GM19395 (cell line): ENCODE results near the gene FUT9.
A peak's percentile ranks its signal among the peaks of the same experiment; 100 is the strongest.

Experiments
- ATAC-seq: cut with Tn5 transposase; IDR thresholded peaks from one replicate; pipeline ENCODE4 v1.9.1; 2021; ENCODE audit warnings: mild to moderate bottlenecking, moderate library complexity; ENCODE audit not compliant: unreplicated experiment

The FUT9 gene

DNA sequence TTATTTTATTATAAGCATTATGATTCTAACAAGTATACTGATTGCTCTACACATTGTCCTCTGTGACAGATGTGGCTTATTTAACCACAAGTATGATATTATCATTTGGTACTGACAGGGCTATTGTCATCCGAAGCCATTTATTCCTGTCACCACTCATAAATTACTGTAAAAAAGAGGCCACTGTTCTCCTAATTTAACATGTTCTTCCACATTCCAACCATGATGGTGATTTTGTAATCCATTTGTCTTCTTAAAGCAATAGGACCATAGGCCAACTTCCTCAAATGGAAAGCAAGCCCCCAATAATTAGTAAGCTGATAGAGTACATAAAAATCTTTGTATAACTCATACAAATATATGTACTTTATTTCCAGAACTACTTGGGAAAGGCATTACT lies 50.6 kb downstream of the FUT9 start:
- ATAC-seq = no peak

DNA sequence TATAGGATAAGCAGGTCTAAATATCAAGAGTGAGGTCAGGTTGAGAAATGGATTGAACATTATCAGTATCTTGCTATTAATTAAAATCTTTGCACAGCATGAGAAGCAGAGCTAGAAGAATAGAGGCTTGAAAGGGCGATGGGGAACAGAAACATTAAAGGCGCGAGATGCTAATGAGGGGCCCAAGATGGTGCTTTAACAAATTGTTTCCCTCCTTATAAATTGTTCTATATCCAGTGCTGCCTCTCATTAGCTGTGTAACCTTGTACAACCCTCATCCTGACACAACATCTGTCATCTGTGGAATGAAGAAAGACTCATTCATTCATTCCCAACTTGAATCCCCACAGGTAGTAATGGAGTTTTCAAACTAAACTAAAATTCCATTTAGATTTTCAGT lies 57.8 kb downstream of the FUT9 start:
- ATAC-seq = no peak

DNA sequence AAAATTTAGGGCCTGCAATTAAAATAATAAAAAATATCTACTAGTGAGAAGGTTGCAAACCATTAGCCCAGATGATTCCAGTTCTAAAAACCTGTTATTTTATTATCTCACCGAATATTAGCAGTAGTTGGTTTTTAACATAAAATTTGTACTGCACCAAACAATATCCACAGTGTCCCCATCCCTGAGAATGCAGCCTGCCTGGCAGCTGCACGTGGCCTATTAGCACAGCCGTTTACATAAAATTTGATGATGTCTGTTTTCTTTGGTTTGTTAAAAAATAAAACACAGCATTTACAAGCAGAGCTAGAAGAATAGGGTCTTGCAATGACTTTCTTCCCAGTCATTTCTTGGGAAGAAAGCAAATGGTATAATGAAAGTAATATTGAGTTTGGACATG lies 58.2 kb downstream of the FUT9 start:
- ATAC-seq = no peak

DNA sequence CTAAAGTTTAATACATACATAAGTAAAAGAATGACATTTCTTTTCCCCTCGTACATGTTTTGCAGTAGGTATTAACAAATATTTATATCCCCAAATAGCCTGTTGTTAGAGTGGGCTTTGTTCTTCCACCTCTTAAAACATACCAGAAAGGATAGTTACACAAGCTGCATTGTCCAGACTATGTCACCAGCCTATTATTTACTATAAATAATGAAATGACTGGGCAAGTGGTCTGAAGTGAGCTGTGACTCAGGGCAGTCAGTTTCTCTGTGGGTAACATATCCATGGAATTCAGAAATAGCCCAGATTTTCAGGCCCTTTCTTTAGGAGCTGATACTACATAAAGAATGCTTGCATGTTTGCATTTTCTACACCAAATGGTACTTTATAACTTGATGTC lies 60.1 kb downstream of the FUT9 start:
- ATAC-seq = no peak

DNA sequence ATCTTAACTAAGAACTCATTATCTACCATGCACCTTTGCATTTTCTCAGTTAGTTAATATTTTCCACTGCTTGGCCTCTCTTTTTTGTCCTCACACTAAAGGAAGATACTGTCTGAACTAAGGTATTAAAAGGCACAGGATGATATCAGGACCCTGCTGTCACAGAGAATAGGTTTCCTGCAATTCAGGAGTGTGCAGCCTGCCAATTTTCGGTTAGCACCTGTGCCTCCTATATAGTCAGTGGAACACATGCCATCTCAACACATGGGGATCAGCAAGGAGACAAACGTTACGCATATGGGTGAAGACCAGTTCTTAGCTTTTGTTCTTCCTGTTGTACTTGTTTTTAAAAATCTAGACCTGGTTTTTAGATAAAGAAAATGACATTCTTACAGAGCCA lies 71.0 kb downstream of the FUT9 start:
- no peak for ATAC-seq

DNA sequence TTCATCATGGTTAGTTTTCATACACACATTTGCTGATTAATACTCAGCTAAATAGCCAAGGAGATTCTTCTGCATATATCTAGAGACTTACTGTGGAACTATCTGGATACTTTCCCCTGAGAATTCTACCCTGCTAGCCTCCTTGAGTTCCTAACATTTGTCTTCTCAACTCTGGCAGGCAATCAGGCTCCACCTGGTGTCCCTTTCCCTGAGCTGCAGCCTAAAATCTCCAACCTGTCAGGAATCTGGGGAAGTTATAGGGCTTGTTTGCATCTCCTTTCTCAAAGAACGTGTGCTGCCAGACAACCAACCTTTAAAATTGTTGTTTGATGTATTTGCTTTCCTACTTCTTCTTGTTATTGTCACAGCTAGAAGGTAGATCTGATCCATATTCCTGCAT lies 73.4 kb downstream of the FUT9 start:
- ATAC-seq = no peak

DNA sequence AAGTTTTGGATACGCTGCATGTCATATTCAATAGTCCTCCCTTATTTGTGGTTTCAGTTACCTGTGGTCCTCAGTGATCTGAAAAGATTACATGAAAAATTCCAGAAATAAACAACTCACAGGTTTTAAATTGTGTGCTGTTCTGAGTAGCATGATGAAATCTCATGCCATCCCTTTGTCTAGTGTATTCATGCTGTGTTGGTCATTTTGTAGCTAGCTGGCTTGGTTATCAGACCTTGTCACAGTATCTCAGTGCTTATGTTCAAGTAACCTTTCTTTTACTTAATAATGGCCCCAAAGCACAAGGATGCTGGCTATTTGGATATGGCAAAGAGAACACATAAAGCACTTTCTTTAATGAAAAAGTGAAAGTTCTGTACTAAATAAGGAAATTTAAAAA lies 78.3 kb downstream of the FUT9 start:
- ATAC-seq = no peak

DNA sequence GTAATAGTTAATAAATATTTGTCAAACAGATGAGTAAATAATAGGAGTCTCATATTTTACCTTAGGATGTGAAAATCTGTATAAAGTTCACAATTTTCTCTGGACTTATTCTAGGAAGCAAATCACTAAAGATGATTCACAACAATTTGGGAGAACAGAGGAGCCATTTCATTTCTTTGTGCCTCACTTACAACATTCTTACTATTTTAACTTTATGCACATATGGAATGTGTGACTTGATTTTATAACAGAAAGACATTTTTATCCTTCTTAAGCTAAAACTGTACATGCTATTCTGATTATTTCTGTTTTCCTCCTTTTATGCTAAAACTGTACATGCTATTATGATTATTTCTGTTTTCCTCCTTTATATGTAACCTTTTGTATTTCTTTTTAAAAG lies 83.3 kb downstream of the FUT9 start:
- no peak for ATAC-seq

DNA sequence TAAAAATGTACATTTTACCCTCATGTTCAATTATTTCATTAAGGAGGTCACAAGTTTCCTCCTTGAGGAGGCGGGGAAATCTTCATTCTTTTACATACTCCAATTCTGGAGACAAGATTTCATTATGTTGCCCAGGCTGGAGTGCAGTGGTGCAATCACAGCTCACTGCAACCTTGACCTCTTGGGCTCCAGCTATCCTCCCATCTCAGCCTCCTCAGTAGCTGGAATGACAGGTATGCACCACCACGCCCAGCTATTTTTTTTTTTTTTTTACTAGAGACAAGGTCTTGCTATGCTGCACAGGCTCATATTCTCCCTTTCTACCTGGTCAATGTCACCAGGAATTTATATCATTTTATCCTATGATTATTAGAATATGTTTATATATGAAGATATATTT lies 85.8 kb downstream of the FUT9 start:
- ATAC-seq = no peak

DNA sequence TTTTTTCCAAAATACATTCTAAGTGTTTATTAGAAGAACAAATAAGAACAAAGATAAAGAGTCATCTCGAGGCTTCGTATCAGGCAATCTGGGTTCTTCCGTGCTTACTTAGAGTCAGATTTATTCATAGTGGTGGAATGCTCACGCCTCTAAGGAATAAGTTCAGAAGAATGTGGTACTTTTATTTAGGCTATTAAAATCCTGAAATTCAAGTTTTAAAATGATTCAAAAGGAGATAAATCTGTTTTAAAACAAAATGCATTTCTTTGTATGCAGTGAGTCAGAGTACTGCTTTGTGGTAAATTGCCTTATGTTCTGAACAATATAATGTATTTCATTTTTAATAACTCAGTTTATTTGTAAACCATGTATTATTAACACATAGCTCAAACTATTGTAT lies 89.1 kb downstream of the FUT9 start:
- ATAC-seq = no peak

DNA sequence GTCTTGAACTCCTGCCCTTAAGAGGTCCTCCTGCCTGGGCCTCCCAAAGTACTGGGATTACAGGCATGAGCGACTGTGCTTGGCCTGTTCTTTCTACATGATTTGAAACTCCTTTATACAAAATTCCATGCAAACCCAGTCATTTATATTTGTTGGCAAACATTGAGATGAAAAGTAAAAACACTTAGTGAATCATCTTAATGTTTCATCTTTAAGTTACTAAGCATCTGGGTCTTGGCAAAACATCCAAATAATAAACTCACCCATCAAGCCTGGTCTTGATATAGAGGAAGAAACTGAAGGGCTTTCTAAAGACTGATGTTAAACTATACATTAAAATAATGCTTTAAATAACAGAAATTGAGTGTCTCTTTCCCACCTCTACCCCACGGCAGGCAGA lies 95.1 kb downstream of the FUT9 start:
- no peak for ATAC-seq

DNA sequence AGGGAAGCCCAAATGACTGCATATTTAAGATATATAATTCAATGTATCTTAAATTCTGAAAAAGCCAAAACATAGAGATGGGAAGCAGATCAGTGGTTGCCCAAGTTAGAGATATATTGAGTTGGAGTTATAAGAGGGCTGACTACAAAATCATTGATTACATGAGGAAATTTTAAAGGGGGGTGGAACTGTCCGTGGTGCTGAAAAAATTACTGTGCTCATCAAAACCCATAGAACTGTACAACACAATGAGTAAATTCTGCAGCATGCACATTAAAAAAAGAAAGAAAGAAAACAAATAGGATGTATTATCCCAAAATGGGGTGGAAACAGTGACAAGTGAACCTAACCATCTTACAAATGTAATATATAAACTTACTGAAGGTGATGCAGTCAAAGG lies 100.9 kb downstream of the FUT9 start:
- ATAC-seq = no peak

DNA sequence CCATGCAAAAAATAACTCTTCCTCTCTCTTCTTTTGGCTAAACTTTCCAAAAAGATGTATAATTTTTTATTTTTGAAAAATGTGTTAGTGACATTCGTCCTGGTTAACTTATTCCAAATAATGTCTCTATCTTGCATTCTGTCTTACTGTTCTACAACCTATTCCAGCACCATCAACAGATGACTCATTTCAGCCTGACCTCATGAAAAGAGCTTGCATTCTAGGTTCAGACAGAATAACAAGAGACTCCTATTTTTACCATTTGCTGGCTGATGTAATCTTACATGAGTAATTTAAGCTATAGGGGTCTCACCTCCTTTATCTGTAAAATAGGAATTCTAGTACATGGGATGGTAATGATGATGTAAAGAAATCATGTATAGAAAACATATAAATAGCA lies 109.0 kb downstream of the FUT9 start:
- no peak for ATAC-seq

DNA sequence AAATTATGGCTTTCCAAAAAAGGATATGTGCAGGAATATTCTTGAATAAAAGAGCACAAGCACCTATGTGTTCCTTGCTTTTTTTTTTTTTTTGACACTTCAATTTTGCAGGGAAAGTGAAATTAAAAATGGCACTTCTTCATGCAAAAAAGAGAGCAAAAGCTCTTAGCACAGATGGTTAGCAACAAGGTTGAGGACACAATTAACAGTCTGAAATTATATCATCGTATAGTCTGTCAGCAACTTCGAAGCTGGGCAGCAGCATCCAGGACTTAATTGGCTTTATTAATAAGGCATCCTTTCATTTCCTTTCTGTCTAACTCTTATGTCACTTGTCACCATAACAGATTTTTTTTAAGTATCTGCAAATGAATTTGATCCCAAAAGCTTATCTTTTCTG lies 122.6 kb downstream of the FUT9 start:
- no peak for ATAC-seq

DNA sequence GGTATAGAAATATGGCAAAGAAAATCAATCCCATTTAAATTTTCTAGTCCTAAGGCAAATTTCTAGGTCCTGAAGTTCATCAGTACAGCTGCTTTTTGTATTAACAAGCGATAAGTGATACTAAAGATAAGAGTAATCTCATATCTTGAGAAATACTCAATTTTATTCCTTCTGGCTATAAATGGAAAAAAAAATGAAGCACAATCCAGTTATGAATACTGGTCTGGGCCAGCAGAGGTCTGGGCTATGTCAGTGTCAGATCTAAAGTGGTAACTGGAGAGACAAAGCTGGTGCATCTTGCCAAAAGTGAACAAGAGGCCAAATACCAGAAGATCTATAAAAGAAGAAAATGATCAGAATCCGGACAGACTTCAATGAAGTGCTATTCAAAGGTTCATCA lies 126.4 kb downstream of the FUT9 start:
- ATAC-seq = no peak

DNA sequence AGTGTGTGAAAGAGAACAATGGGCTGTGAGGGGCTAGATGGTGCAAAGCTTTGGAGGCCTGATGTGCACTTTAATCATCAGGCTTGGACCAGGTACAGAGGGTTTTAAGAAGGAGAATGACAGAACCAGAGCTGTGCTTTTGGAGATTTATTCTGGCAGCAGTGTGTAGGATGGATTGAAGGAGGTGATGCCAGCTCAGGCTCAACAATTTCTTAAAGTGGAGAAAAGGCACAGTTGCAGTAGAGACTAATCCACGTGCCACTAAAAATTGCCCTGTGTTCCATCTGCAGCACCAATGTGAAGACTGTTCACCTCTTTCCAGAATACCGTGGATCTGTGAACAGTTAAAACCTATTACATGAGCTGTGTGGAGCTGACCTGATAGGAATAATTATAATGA lies 134.7 kb downstream of the FUT9 start:
- no peak for ATAC-seq

DNA sequence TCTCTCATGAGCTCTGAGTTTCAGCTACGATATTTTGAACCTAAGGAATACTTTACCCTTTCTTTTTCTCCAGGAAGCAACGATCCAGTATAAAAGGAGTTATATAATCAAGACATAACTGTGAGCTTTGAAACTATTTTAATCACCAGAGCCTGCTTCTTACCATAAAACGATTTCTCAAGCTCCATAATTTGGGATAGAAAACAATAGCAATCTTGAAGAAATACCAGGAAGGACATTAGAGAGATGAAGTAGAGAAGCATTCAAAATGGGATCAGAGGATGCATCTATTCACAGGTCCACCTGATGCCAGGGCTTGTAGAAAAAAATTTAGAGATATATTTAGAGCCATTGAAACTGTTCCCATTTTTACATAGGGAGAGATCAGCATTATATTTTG lies 135.9 kb downstream of the FUT9 start:
- ATAC-seq = no peak

DNA sequence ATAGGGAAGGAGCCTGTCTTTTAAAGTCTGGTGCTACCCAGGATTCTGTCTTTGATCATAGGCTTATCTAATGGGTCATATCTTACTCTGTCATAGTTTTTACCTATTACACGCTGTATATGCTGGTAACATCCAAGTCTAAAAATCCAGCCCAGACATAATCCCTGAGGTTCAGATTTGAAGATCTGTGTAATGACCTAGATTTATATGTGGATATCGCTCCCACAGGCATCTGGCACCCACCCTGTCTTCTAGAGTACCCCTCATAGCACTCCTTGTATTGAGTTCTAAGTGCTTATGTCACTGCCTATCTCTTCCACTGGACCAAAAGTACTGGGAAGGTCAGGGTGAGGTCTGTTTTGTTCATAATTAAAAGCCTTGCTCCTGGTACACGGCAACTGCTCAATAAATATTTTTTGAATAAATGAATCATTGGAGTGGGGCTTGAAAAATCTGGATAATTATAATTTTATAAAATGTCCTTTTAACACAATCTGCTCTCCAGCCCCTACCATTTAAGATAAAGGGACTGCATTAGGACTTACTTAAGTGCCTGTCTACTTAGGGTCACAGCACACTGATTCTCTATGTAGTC lies 136.4 kb downstream of the FUT9 start:
- ATAC-seq = no peak

DNA sequence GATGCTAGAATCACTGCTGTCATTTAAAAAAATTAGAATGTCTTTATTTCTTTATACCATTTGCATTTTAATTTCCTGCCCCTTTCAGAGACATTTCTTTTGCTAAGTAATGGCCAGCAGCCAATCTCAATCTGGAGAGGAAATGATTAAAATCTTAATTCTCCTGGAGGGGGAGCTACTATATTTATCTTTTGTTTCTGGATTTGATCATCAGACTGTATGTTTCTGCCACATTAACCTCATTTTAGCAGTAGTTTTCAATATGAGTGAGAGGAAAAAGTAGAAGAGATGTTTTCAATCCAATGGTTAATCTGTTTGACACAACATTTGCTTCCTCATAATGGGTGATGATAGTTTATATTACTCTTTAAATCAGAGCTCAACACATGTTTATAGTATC lies 138.0 kb downstream of the FUT9 start:
- no peak for ATAC-seq

DNA sequence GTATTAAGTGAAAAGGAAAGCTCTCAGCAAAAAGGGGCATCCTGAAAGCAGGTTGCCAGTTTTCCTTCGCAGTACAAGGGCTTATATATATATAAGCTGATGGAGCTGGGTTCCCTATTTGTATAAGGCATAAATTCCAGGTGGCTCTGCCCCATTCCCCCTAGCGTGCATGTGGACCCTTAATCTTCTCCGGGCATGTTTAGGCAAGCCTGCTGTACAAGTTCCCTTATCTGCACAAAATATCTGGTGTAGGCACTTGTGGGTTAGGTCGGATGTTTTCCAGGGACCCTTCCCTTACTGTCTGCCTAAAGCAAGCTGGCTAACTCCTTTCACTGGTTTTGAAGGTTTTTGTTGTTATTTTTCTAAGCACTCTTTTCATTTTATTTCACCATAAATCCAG lies 140.7 kb downstream of the FUT9 start:
- peak; percentile 13 for ATAC-seq

DNA sequence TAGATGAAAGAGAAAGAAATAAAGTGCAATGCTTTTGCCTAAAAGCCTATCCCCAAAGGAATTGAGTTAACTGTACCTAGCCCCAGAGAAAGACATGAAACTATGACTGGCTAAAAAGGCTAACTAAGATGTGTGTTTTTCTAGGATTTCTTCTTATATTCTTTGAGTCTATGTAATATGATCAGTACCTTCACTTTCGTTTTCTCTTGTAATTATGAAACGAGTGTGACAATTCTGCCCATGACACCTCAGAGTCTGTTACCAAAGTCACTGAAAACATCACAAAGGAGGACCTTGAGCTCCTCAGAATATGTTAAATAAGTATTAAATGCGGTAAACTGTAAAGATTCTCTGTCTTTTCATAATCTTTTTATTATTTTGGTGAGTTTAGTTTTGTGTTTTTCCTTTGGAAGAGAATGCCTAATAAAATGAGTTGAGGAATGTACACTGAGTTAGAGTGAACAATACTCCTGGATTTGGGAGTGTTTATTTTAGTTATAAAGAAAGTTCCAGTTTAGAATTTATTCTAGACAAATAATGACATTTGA lies 141.3 kb downstream of the FUT9 start:
- ATAC-seq = peak; percentile 95

DNA sequence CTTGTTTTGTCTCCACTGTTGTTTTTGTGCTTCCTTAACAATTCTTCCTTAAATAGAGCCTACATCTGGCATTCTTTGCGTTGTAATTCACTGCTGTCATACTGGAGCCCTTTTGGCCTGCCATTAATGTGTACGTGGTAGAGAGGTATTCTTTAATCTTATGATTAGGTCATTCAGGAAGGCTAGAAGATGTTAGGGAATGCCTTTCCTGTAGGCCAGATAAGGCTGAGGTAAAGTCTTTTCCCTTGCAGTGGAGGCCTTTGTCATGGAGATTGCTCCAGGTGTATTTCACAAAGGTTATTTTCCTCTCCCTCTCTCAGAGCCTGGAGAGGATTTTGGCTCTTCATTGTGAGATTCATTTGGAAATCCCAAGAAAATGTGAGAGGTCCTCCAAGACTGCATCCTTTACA lies 146.9 kb downstream of the FUT9 start:
- no peak for ATAC-seq

DNA sequence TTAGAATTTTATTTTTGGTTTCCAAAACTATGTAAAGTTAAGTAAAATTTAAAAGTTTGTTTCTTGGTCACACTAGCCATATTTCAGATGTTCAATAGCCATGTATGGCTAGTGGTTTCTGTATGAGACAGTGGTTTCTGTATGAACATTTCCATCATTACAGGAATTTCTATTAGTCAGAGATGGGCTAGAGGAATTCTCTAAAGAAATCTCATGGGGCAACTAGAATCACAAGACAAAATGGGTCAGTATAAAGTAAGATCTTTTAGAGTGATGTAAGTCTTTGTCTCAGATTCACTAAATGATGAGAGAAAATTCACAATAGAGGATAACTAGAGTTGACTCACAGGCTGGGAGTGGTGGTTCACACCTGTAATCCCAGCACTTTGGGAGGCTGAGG lies 149.0 kb downstream of the FUT9 start:
- ATAC-seq = no peak
